ENCODE results near the gene LAMC1. TPM values are rescaled to one million over a fixed set of nuclear protein-coding genes. Genes with fewer than 3 reads are reported as not detected.

Gene LAMC1
- total and polyA plus RNA-seq, 2 experiments from 2014 or later: 18.4 to 116 TPM

GRCh38 chr1:183023601-183024316 is 539 bp downstream of the LAMC1 start:
- Histone ChIP-seq H4K20me1 (replicated peaks; ENCODE audit: insufficient read depth) (peaks cover 19% of the 10 kb centered on the region; the same call in 1 of the 2 replicates), H3K27ac (ENCODE audit: low read depth) (no peak overlapping the region), H2AFZ (0 out of 2 replicates have a peak overlapping the region, but pooled peaks have one; percentile 23), H3K9me2 (ENCODE audit: insufficient read depth) (no peaks in the 10 kb centered on the region), H3F3A (replicated peaks; ENCODE audit: low read depth) (peaks cover 4% of the 10 kb centered on the region; the same call in 1 of the 2 replicates), H3K4me3 (peak overlapping the region; percentile 87), H3K4me2 (peak overlapping the region; percentile 93), H3K36me3 (ENCODE audit: insufficient read depth) (no peaks in the 10 kb centered on the region), H3K4me1 (ENCODE audit: insufficient read depth) (peaks cover 39% of the 10 kb centered on the region), H3K27me3 (ENCODE audit: insufficient read depth) (peaks cover 13% of the 10 kb centered on the region), H3K79me2 (replicated peaks; ENCODE audit: insufficient read depth) (peaks cover 45% of the 10 kb centered on the region)
- DNase-seq (ENCODE audit: low spot score) (peak; percentile 92), ATAC-seq (peak; percentile 79)
- Mint-ChIP-seq H3K36me3 (ENCODE audit: low read depth) (no peaks in the 10 kb centered on the region; the same call in 2 of the 3 replicates), H3K27me3 (ENCODE audit: insufficient read depth, low read depth, poor library complexity) (peaks cover 11% of the 10 kb centered on the region), H3K4me1 (peaks cover 66% of the 10 kb centered on the region), H3K4me3 (peak overlapping the region; percentile 89), H3K9me3 (no peaks in the 10 kb centered on the region), H3K27ac (no peak overlapping the region)
- TF ChIP-seq CTCF (conservative IDR thresholded peaks at IDR 0.05; ENCODE audit: low read depth in 2 of 2): peak; percentile 52 to 72
- TF ChIP-seq CREB1 (CRISPR knock-in tag; IDR thresholded peaks at IDR 0.05; ENCODE audit: low read depth): peak; percentile 49; the same call in 1 of the 2 replicates
- TF ChIP-seq EZH2 (IDR thresholded peaks at IDR 0.05; ENCODE audit: low read depth, unreplicated experiment): no peak
- TF ChIP-seq ZNF331 (CRISPR knock-in tag; IDR thresholded peaks at IDR 0.05; ENCODE audit: low read depth): no peak
- TF ChIP-seq ZNF114 (CRISPR knock-in tag; IDR thresholded peaks at IDR 0.05): no peak

GRCh38 chr1:183024317-183025009 is 1.2 kb downstream of the LAMC1 start:
- H2AFZ ChIP-seq: 0 out of 2 replicates have a peak overlapping the region, but pooled peaks have one; percentile 23
- ATAC-seq (no peak), DNase-seq (ENCODE audit: low spot score) (no peak)
- H3K4me3 Mint-ChIP-seq: peak overlapping the region; percentile 89
- no peaks in the 10 kb centered on the region for H3K9me2 ChIP-seq (ENCODE audit: insufficient read depth)
- H3K4me2 ChIP-seq: peak overlapping the region; percentile 93
- H3F3A ChIP-seq (replicated peaks; ENCODE audit: low read depth): peaks cover 4% of the 10 kb centered on the region; the same call in 1 of the 2 replicates
- H3K36me3 ChIP-seq (ENCODE audit: insufficient read depth): no peaks in the 10 kb centered on the region
- H3K9me3 Mint-ChIP-seq: no peaks in the 10 kb centered on the region
- H3K4me3 ChIP-seq: peak overlapping the region; percentile 87
- H3K79me2 ChIP-seq (replicated peaks; ENCODE audit: insufficient read depth): peaks cover 52% of the 10 kb centered on the region
- H4K20me1 ChIP-seq (replicated peaks; ENCODE audit: insufficient read depth): peaks cover 23% of the 10 kb centered on the region; the same call in 1 of the 2 replicates
- H3K4me1 Mint-ChIP-seq: peaks cover 70% of the 10 kb centered on the region
- peaks cover 11% of the 10 kb centered on the region for H3K27me3 Mint-ChIP-seq (ENCODE audit: insufficient read depth, low read depth, poor library complexity)
- no peak overlapping the region for H3K27ac ChIP-seq (ENCODE audit: low read depth)
- no peak overlapping the region for H3K27ac Mint-ChIP-seq
- H3K27me3 ChIP-seq (ENCODE audit: insufficient read depth): peaks cover 13% of the 10 kb centered on the region
- H3K36me3 Mint-ChIP-seq (ENCODE audit: low read depth): no peaks in the 10 kb centered on the region; the same call in 2 of the 3 replicates
- H3K4me1 ChIP-seq (ENCODE audit: insufficient read depth): peaks cover 39% of the 10 kb centered on the region
- TF ChIP-seq EZH2phosphoT487 (IDR thresholded peaks at IDR 0.05; ENCODE audit: unreplicated experiment) (no peak), REST (IDR thresholded peaks at IDR 0.05; ENCODE audit: unreplicated experiment) (no peak), STAT1 (IDR thresholded peaks at IDR 0.05; ENCODE audit: unreplicated experiment) (no peak), ZNF331 (CRISPR knock-in tag; IDR thresholded peaks at IDR 0.05; ENCODE audit: low read depth) (no peak), ETS1 (IDR thresholded peaks at IDR 0.05) (no peak), JUNB (IDR thresholded peaks at IDR 0.05; ENCODE audit: unreplicated experiment) (no peak)

Data from GM23338 (cell line).